Vagina (tissue), 2 donors: Measurements from ENCODE around the gene MSRB1.

Source experiments
- CTCF ChIP-seq, 3 experiments: fragments of 450-650 bp in 2 of 3; fragments of 200-600 bp in 1 of 3; sonication (generic) in 1 of 3; IDR thresholded peaks; one replicate each; pipeline ENCODE4 v1.5.1; 2017 to 2019; ENCODE audit warnings: antibody characterized with exemption in 3 of 3, mild to moderate bottlenecking in 2 of 3, moderate library complexity in 2 of 3
- POLR2A ChIP-seq, 2 donors: fragments of 450-650 bp; IDR thresholded peaks; one replicate each; pipeline ENCODE4 v1.6.1; 2017; ENCODE audit warnings: antibody characterized with exemption in 2 of 2, mild to moderate bottlenecking in 2 of 2, moderate library complexity in 2 of 2
- POLR2AphosphoS5 ChIP-seq, 2 donors: sonication (generic); formaldehyde crosslinking; IDR thresholded peaks; one replicate each; pipeline ENCODE4 v1.9.0; 2017; ENCODE audit warnings: antibody characterized with exemption in 2 of 2, mild to moderate bottlenecking in 2 of 2, low read depth in 1 of 2; ENCODE audit not compliant: insufficient read depth in 1 of 2

- TF ChIP-seq CTCF (IDR thresholded peaks at IDR 0.05) (no peak), POLR2A (IDR thresholded peaks at IDR 0.05) (no peak), POLR2AphosphoS5 (IDR thresholded peaks at IDR 0.05; ENCODE audit: insufficient read depth in 1 of 2, low read depth in 1 of 2) (no peak)
Observed at GRCh38 chr16:1906055-1906845, 36.7 kb downstream of the MSRB1 start.
